Measurements from ENCODE around the gene BLMH.

DNA sequence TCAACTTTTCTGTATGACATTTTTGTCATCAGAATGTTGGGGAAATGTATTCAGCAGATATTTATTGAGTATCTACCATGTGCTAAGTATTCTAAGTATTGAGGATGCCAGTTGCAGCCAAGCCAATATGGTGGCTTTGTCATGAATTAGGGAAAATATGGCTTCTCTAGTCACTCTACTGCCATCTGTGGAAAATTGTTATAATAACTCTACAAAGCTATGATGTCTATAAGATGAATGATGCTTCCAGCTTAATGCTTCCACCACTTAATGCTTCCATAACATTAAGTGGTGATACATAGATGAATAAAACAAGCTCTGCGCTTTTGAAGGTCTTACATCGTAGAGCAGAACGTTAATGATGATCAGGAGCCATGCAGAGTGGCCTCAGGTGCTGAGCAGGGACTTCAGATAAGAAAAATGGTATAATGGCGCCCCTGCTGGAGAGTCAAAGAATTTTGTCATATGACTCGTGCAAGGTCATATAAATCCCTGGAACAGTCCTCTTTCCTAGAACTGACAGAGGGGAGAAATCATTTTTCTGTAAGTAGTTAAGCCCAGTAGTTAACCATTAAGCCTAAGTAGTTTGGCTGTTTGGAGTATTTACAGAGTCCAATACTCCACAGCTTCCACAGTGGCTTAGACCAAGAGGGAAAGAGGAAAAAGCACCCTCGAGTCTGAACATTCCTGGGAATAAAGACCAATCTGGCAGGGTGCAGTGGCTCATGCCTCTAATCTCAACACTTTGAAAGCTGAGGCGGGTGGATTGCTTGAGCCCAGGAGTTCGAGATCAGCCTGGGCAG is 44.8 kb upstream of the BLMH start:
- TF ChIP-seq, protein P1, sequence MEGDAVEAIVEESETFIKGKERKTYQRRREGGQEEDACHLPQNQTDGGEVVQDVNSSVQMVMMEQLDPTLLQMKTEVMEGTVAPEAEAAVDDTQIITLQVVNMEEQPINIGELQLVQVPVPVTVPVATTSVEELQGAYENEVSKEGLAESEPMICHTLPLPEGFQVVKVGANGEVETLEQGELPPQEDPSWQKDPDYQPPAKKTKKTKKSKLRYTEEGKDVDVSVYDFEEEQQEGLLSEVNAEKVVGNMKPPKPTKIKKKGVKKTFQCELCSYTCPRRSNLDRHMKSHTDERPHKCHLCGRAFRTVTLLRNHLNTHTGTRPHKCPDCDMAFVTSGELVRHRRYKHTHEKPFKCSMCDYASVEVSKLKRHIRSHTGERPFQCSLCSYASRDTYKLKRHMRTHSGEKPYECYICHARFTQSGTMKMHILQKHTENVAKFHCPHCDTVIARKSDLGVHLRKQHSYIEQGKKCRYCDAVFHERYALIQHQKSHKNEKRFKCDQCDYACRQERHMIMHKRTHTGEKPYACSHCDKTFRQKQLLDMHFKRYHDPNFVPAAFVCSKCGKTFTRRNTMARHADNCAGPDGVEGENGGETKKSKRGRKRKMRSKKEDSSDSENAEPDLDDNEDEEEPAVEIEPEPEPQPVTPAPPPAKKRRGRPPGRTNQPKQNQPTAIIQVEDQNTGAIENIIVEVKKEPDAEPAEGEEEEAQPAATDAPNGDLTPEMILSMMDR (IDR thresholded peaks at IDR 0.05) = peak; percentile 89
- TF ChIP-seq EZH2 (IDR thresholded peaks at IDR 0.05; ENCODE audit: borderline replicate concordance, insufficient read depth, low read depth, low read length, poor library complexity, severe bottlenecking) = no peak

Measured in B cell (primary cell).